ENCODE measurements around the gene ACAP3. TPM values are rescaled to one million over a fixed set of nuclear protein-coding genes. Genes with fewer than 3 reads are reported as not detected.

ACAP3 gene
- polyA plus RNA-seq, 2 of the 4 experiments (the other 2 are of a cell fraction), result 6.6 to 24.2 TPM

GRCh38 chr1:1335792-1336248 lies 28.1 kb upstream of the ACAP3 start:
- Histone ChIP-seq H3K9me3 (no peaks in the 10 kb centered on the region), H3K4me2 (no peak overlapping the region), H3K27ac (no peak overlapping the region), H3K4me3 (no peak overlapping the region), H3K4me1 (peaks cover 8% of the 10 kb centered on the region; the same call in 2 of the 3 replicates)
- ChIA-PET POLR2A (interaction anchor here (0.7 kb wide), 1 partner anchor 9 kb away, joined by 3 read pairs; no protein-coding TSS in a partner anchor), CTCF (interaction anchor here (1.7 to 2.8 kb wide), 3 partner anchors 9 to 36 kb away, joined by 6 to 22 read pairs (median 6); no protein-coding TSS in a partner anchor)
- no peak for FAIRE-seq
- ATAC-seq, result no peak
- DNase-seq (ENCODE audit: low read depth in 1 of 2, low spot score in 1 of 2), result no peak
- WGBS (ENCODE audit: missing lambda C conversion rate), result 89% methylated on average over 7 of the region's 21 CpGs
- TF ChIP-seq JUN (IDR thresholded peaks at IDR 0.05), result no peak
- no peak for TF ChIP-seq RAD21 (conservative IDR thresholded peaks at IDR 0.05 in 1 of 2, IDR thresholded peaks at IDR 0.05 in 1 of 2)
- no peak for TF ChIP-seq HES2 (IDR thresholded peaks at IDR 0.05)
- no peak for TF ChIP-seq NR3C1 (IDR thresholded peaks at IDR 0.05)
- no peak for TF ChIP-seq USF2 (IDR thresholded peaks at IDR 0.05)

GRCh38 chr1:1335283-1335682 lies 27.6 kb upstream of the ACAP3 start:
- ChIA-PET POLR2A (no interaction called here), CTCF (interaction anchor here (1.1 to 2.8 kb wide), 6 partner anchors 10 to 169 kb away, joined by 3 to 22 read pairs (median 6); no protein-coding TSS in a partner anchor)
- DNase-seq (ENCODE audit: low read depth in 1 of 2, low spot score in 1 of 2), result no peak
- H3K4me2 ChIP-seq, result no peak overlapping the region
- no peak overlapping the region for H3K4me3 ChIP-seq
- H3K4me1 ChIP-seq, result peaks cover 12% of the 10 kb centered on the region; the same call in 2 of the 3 replicates
- no peaks in the 10 kb centered on the region for H3K9me3 ChIP-seq
- no peak overlapping the region for H3K27ac ChIP-seq
- WGBS (ENCODE audit: missing lambda C conversion rate), result 84% methylated on average over 15 of the region's 16 CpGs
- no peak for ATAC-seq
- FAIRE-seq, result no peak
- no peak for TF ChIP-seq HOXB13 (CRISPR knock-in tag; IDR thresholded peaks at IDR 0.05; ENCODE audit: low read depth)
- no peak for TF ChIP-seq CEBPB (IDR thresholded peaks at IDR 0.05)
- TF ChIP-seq CHD4 (IDR thresholded peaks at IDR 0.05; ENCODE audit: borderline replicate concordance), result no peak
- no peak for TF ChIP-seq KDM5A (IDR thresholded peaks at IDR 0.05)
- no peak for TF ChIP-seq CBX8 (IDR thresholded peaks at IDR 0.05)
- TF ChIP-seq RCOR1 (IDR thresholded peaks at IDR 0.05; ENCODE audit: low read depth, low read length), result no peak
- TF ChIP-seq HOXB5 (CRISPR knock-in tag; IDR thresholded peaks at IDR 0.05), result no peak
- no peak for TF ChIP-seq NPAS2 (CRISPR knock-in tag; IDR thresholded peaks at IDR 0.05; ENCODE audit: borderline replicate concordance)
- no peak for TF ChIP-seq ZSCAN20 (CRISPR knock-in tag; IDR thresholded peaks at IDR 0.05)
- TF ChIP-seq HOXA7 (CRISPR knock-in tag; IDR thresholded peaks at IDR 0.05), result no peak
- TF ChIP-seq SREBF2 (IDR thresholded peaks at IDR 0.05), result no peak
- no peak for TF ChIP-seq PHF8 (IDR thresholded peaks at IDR 0.05; ENCODE audit: borderline replicate concordance, low read depth)
- TF ChIP-seq ELK1 (IDR thresholded peaks at IDR 0.05; ENCODE audit: low read depth, low read length), result no peak
- TF ChIP-seq MAX (IDR thresholded peaks at IDR 0.05), result no peak
- TF ChIP-seq EHMT2 (IDR thresholded peaks at IDR 0.05; ENCODE audit: low read depth), result no peak

GRCh38 chr1:1334835-1335234 lies 27.1 kb upstream of the ACAP3 start:
- H3K4me3 ChIP-seq, result no peak overlapping the region
- FAIRE-seq (no peak), ATAC-seq (no peak), DNase-seq (ENCODE audit: low read depth in 1 of 2, low spot score in 1 of 2) (no peak)
- WGBS (ENCODE audit: missing lambda C conversion rate), result 95% methylated on average over 4 of the region's 11 CpGs
- POLR2A ChIA-PET, result no interaction called here
- CTCF ChIA-PET, result interaction anchor here (1.1 to 2.8 kb wide), 5 partner anchors 10 to 170 kb away, joined by 3 to 22 read pairs (median 6); no protein-coding TSS in a partner anchor
- H3K4me2 ChIP-seq, result no peak overlapping the region
- no peak for TF ChIP-seq SREBF2 (IDR thresholded peaks at IDR 0.05)
- no peak for TF ChIP-seq NR3C1 (IDR thresholded peaks at IDR 0.05)
- no peak for TF ChIP-seq USF2 (IDR thresholded peaks at IDR 0.05)
- TF ChIP-seq REST (IDR thresholded peaks at IDR 0.05), result peak; percentile 85
- no peak for TF ChIP-seq HMGXB4 (CRISPR knock-in tag; IDR thresholded peaks at IDR 0.05; ENCODE audit: borderline replicate concordance)
- TF ChIP-seq HOXB13 (CRISPR knock-in tag; IDR thresholded peaks at IDR 0.05; ENCODE audit: low read depth), result no peak
- H3K27ac ChIP-seq, result no peak overlapping the region
- no peaks in the 10 kb centered on the region for H3K9me3 ChIP-seq
- peaks cover 12% of the 10 kb centered on the region; the same call in 2 of the 3 replicates for H3K4me1 ChIP-seq
